NCI-H69 (cell line): Measurements from ENCODE around the gene CXCR6.

Experiments used
- DNase-seq: peaks from one replicate; lab custom pipeline; 2025; lab: John Stamatoyannopoulos, UW

CXCR6 gene

DNA sequence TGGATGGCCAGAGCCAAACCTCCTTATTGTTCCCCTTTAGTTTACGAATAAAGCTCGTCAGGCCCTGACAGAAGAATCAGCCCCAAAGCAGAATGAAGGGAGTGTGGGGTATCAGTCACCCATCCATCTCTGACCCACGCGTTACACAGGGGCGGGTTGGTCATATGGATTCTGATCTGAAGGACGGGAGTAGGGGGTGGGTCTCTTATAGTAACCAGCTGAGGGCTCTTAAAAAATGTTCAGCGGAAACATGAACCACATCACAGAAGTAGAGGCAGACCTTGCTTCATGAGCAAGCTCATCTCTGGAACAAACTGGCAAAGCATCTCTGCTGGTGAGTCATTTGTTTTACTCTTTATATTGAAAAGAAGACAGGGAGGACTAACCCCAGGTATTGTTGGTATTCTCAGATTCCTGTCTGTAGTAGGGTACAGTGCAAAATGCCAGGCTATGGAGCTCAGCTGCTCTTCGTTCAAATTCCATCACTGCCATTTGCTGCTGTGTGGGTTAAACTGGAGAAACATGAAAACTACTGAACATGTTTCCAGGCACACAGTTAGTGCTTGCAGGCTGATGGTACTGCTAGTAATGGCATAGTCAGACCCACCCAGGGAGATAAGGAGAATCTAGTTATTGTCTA is at the start of gene CXCR6:
Gene CXCR6 (plus strand): TSS at position 258 of the 640 bp plus-strand sequence. CDS start 3,018 bp downstream, outside the sequence.
- no peak for DNase-seq

DNA sequence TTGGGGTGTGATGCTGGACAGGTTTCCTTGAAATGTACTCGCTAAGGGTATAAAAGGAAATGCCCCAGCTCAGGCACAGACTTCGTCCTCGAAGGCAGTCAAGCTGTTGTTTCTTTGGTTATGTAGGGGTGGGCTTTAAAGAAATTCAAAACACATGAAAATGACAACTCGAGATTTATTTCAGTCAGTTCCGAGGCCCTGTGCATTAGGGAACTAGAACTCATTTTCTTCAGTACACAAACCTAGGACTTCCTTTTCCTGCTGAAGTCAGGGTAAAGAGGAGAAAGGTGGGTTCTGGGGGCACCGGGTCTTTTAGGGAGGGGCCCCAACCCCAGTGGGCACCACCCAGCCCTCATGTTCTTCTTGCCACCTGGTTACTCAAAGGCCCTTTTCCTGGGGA is 49.2 kb upstream of the CXCR6 start:
- no peak for DNase-seq

DNA sequence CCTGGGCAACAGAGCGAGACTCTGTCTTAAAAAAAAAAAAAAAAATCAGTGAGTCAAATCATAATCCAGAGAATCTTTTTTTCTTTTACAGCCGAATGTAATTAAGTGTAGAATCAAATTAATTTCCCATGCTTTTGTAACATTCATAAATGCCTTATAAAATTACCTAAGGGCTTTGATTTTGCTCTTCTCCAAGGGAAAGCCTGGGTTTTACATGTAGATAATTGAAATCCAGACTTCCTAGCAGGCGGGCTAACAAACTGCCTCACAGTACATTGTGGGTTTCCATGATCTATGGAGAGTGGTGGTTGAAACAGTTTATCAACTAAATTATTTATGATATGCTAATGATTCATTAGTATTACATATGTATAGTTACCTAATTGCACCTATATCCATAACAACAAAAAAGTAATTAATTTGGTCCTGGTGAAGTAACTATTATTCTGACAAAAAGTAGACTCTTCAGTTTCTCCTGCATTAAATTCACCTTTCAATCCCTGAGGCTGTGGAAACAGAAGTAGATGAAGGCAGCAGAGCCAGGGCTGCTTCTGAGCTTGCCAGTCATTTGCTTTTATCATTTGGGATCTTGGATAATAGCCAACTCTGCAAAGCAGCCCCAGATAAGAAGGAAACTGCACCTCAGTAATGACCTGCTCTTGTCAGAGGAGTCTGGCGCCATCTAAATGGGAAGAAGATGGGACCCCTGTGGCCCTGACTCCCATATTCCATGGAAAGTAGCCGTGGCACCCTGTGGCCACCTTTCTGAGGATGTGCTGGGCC is 47.4 kb upstream of the CXCR6 start:
- peak; percentile 10 for DNase-seq

DNA sequence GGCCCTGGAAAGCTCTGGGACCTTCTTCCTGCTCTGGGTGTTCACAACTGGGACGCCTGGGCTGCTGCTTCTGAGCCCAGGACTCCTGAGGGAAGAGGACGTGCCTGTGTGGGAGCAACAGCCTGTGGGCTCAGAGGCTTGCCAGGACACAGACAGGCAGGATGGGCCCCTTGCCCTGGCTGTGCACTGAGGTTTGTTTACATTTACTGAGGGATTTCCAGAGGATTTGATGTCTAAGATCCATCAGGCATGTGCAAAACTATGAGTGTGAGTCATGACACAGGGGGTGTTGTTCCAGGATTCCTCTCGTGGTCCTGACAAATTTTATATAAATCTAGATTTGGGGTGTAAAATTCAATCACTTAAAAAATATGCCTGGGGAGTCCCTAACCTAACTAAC is 46.3 kb upstream of the CXCR6 start:
- no peak for DNase-seq

DNA sequence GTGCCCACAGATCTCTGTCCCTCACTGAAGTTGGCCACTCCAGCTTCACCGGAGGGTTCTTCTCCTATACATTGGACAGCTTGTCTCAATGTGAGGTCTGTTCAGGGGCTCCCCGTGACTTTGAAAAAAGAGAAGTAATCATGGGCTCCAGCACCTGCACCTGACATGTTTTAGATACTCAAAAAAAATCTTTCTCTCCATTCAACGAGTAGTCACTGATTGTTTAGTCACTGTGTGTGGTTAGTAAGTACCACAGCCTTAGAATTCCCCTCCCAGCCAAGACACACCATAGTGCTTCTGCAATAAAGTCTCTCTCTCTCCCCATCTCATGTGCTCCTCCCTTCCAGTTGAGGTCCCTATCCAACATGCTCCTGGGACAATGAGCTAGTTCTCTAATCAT is 38.3 kb upstream of the CXCR6 start:
- DNase-seq, result no peak

DNA sequence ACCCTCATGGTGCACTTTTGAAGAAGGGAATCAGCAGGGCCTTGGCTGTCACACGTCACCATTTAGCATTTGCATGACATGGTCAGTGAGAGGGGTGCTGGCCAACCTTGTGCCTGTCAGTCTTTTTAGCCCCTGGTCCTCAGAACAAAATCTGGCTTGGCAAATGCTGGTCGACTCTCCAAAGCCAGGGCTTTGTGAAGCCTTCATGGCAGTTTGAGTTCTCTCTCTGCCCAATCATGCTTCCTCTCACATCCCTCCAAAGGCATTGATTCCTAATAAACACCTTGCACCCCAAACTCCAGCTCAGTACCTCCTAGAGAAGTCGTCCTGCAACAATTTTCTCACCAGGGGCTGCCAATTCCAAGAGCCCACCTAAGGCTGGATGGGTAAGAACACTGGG is 37.5 kb upstream of the CXCR6 start:
- DNase-seq, result no peak

DNA sequence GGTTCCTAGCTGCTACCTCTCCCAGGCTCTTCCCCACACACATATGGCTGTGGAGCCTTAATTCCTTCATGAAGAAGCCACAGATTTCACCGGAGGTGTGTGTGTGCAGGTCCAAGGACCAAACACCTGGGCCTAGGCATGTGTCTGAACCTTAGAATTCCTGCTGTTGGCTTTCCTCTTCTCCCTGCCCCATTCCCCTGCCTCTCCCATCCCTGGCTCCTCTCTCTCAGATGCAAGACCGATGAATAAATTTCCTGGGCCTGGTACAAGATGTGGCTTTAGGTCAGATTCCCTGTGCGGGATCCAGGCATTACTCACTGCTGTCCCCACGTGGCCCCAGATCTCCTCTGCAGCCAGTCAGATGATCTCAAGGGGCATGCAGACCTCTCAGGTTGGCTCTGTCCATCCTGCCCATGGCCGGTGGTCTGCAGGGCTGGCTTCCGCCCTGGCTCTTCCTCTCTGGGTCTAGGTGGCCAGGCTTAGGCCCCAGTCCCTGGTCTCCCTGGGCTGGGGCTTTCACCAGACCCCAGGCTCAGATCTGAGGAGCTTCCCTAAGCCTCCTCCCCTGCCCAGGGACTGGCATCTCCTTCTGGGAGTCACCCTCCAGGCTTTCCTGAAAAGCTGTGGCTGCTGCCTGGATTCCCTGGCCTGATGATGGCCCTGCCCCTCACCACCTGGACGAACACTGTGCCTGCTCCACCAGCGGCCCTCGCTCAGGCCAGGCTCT is 36.4 kb upstream of the CXCR6 start:
- peak; percentile 3 for DNase-seq

DNA sequence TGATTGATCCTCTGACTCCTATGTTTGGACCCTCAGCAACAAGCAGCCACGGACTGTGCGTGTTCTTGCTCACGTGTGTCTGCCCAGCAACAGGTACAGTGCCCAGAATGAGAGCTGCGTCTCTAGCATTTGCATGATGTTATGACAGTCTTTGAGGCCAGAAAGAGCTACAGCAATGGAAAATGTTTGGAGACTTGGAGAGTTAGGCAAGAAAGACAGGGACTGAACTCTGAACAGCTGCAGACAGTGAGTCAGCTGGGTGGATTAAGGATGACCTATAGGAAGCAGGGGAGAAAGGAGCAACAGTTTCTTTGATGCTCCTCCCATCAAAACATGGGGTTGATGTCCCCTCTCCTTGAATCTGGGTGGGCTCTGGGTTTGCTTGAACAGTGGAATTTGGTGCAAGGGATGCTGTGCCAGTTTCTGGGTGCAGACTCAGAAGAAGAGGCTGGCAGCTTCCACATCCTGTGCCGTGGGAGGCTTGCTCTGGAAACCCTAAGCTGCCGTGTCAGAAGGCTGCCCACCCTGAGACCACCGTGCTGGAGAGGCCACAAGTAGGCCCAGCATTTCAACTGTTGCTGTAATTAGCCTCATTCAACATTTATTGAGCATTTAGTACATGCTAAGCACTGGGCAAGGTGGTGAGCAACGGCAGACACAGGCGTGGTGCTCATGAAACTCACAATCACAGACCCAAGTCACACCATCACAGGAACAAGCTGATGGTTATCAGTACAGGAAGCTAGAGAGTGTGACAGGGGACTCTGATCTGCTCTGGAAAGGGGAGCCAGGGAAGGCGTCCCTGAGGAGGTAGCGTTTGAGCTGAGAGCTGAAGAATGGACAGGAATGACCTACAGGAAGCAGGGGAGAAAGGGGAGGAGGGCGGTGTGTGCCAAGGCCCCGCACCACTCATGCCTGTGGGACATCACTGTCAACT is 35.2 kb upstream of the CXCR6 start:
- no peak for DNase-seq

DNA sequence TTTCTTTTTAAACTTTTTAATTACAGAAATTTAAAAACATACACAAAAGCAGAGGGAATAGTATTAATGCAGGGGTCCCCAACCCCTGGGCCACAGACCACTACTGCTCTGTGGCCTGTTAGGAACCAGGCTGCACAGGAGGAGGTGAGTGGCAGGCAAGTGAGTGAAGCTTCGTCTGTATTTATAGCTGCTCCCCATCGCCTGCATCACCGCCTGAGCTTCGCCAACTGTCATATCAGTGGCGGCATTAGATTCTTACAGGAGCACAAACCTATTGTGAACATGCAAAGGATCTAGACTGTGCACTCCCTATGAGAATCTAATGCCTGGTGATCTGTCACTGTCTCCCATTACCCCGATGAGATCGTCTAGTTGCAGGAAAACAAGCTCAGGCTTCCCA is 34.5 kb upstream of the CXCR6 start:
- DNase-seq, result no peak

DNA sequence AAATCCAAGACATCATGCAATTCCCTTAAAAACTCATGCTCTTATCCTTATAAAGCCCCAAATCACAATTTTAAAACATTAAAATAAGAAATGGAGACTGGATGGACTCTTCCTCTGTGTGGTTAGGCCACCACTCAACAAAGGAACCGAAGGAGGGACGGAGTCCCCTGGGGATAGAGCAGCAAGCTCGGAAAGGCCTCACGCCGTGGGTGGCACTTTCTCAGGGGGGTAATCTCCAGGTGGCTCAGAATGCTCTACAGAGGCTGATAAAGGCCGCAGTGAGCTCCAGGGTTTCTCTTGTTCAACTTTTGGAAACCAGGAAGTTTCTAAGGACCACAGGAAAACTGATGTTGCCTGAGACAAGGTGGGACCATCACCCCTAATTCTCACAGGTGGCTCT is 33.7 kb upstream of the CXCR6 start:
- DNase-seq, result no peak

DNA sequence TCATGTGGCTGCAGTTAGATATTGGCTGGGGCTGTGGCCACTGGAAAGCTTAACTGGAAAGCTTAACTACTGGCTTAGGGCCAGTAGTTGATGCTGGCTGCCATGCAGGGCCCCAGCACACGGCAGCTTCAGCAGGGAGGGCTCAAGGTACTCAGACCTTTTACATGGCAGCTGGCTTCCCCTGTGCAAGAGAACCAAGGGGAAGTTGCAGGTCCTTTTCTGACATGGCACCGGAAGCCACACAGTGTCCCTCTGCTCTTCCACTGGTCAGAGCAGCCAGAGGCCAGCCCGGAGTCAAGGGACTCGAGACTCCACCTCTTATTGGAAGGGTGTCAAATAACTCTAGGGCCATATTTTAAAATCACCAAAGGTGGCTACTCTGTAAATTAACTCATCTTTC is 32.4 kb upstream of the CXCR6 start:
- peak; percentile 0 for DNase-seq

DNA sequence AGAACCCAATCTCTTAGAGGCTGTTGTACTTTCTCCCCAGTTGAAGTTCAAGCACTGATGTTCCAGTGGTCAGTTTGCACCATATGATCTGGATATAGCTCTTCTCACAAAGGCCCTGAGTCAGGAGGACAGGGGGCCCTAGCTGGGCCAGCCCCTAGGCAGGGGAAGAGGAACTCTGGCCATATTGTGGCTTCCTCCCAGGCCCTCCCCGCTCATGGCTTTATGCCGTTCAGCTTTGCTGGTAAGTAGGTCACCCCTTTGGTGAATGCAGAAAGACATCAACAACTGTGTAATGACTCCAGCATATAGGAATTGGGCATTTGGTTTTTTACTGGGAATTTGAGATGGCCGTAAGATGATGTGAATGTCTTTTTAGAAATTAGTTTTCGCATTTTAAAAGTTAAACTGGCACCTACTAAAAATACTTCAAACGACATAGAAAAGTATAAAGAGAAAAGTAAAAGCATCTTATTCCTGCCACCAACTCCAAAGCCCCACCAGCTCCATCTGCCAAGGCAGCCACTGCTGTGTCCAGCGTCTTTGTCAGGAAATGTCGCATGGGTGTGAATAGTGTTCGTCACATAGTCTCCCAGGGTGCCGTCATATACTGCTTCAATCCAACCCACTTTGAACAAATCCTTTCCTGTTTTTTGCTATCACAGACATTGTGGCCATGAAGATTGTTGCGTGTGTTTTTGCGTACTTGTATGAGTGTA is 31.6 kb upstream of the CXCR6 start:
- no peak for DNase-seq

DNA sequence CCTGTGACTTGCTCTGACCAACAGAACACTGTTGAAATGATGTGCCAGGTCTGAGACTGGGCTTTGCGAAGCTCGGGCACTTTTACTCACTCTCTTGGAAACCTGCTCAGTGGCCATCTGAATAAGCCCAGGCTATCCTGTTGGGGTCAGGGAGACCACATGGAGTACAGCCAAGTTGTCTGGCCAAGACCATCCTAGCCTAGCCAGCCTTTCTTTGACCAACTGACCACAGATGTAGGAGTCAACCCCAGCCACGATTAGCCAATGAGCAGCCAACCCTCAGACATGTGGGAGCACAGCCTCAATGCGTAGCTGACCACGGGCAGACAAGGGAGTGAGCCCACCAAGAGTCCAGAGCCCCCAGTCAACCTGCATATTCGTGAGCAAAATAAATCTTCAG is 30.8 kb upstream of the CXCR6 start:
- DNase-seq, result no peak

DNA sequence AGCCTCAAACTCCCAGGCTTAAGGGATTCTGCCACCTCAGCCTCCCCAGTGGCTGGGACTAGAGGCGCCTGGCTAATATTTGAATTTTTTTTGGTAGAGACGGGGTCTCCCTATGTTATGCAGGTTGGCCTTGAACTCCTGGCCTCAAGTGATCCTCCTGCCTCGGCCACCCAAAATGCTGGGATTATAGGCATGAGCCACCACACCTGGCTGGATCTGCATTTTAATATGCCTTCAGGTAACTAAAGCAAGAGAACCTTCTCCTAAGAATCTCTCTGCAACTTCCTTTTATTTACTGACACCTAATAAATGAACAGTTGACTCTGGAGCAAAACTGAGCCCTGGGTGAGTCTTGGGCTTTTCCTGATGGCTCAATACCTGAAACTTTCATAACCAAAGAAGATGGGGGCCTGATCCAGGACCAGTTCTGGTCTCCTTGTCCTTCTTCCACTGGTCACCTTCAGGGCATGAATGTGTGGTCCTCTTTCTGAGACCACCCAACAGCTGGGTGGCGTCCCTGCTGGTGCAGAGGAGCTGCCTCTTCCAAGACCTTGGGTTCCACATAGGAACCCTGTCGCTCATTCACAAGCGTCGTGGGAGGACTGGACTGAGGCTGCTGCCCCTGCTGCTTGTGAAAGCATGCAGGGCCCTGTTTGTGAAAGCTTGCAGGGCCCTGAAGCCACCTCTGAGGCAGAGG is 28.8 kb upstream of the CXCR6 start:
- DNase-seq, result no peak

DNA sequence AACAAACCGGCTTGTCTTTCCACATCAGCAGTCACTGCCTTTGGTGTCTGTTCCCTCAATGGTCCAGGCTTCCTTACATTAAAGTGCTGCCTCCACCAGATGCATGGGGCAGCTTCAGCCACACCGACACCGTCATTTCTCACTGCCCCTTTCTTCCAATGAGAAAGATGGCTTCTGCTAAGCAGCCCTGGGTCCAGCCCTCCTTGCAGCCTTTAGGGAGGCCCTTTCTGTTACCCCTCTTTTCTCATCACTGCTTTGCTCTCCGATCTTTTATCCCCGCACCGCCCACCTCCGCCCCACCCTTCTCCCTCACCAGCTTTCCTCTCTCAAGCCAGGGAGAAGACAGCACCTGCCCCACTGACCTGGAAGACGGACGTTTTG is 28.2 kb upstream of the CXCR6 start:
- DNase-seq, result no peak

DNA sequence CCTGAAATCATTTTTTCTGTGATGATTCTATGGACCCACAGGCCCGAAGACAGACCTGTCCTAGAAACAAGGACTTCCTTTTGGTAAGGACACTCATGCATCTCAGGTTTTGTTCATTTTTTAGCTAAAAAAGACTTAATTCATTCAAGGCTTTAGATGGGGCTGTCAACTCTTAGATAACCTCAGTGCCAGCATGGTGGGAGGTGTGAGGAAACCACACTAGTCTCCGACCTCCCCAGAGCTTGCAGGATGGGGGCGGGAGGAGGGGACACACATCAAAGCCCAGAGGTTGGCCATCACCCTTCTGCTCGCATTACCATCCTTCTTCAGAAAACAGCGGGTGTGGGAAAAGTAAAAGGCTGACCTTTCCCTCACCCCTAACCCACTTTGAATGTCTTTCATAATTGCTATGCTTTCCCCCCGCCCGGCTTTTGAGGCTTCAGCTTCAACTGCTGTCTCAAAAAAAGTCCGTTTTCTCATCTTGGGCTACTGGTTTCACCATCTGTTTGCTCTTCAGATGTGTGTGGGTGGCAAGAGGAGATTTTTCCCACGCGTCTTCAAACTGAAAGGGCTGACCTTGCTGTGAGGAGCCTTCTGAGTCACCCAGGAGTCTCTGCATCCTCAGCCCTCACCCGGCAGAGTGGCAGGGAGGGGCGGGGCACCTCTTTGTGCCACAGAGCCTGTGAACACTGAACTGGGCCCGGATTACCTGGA is 27.6 kb upstream of the CXCR6 start:
- DNase-seq, result peak; percentile 24

DNA sequence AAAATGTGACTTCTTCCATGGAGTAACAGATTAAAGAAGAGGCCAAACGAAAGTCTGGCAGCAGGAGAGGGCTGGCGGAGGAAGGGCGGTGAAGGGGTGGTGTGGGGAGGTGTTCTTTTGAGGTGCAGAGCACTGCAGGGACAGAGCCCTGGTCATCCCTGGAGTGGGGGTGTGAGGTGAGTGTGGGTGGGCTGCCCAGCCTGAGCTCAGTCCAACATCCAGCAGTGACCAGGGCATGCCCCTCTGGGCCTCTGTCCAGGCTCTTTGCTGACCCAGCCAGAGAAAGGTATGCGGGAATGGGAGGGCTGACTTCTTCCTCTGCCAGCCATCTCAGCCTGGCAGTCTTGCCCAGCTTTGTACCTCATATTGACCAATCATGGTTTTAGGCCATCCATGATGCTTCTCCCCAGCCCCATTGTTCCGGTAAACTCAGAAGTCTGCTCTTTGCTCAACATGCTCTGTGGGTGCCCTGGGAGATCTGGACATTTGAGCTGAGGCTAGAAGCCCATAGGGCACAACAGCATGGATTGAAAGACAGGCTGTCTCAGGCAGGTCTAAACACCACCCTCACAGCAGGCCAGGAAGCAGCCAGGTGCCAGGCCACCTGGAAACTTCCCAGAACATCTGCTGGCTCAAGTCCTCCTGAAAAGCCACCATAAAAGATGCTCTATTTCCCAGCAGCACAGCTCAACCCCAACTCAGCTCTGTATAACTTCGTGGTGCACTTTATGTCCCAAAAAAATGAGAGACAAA is 25.9 kb upstream of the CXCR6 start:
- peak; percentile 91 for DNase-seq

DNA sequence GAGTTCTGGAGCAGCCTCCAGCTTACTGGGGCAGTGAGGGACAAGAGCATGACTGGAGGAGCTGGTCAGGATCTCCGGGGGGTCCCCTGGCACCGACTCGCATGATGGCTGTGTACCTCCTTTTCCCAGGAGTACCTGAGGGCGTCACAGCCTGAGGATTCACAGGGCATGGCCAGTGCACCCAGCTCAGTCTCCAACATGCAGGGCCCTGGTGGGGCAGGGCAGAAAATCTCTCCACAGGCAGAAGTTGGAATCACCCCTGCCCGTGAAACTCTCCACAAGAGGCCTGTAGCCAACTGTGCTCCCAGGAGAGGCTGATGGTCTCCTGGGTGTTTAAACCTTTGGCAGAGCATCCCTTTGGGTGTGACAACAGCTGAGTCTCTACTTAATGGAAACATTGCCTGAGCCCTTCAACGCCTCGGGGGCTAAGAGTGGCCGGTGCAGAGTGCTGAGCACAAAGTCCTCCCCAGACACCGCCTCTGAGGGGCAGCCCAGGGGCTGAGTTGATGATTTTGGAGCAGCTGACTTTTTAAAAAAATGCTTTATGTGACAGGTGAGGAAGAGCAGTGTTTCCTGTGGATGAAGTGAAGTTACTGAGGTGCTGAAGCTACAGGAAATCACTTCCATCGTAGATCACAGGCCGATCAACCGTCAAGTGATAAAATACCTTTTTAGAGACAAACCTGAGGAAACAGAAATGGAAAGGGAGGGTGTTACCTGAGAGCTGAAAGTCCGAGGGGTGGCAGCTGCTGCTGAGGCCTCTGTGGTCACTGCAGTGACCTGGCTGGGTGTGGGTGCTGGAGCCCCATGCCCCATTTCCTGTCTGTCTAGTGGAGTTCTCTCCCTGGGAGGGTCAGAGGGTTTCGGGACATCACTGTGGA is 21.9 kb upstream of the CXCR6 start:
- DNase-seq, result no peak

DNA sequence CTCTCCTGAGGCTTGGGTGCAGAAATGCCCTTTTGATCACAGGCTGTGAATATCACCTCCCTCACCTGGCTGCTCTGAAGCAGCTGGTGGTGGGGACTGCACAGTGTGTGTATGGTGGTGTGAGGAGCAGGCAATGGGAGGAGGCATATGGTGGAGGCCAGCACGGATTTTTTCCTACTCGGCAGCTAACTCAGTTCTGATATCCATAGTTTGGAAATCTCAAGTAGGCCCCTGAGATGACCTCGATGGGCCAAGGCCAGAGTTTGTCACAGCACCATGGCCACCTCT is 21.3 kb upstream of the CXCR6 start:
- no peak for DNase-seq
